ENCODE results near the gene NDUFA13. TPM values are rescaled to one million over a fixed set of nuclear protein-coding genes. Genes with fewer than 3 reads are reported as not detected.

The NDUFA13 gene
- total and polyA plus RNA-seq, 11 donors: 101 to 1,476 (median 960) TPM

GRCh38 chr19:19538061-19538784 is 22.2 kb downstream of the NDUFA13 start, which contains the start of gene CILP2:
Gene CILP2, plus strand, starts transcription at chr19:19538265. Its CDS starts 85 bp downstream, at chr19:19538350.
- ATAC-seq: peak in 2 of 4 donors; percentile 18 to 21
- peaks cover 19 to 56% (median 28%) of the 10 kb centered on the region in 9 donors for H3K27me3 ChIP-seq

GRCh38 chr19:19538785-19539166 is 22.8 kb downstream of the NDUFA13 start:
- Histone ChIP-seq H3K27me3 (peaks cover 23 to 61% (median 32%) of the 10 kb centered on the region in 9 donors), H3K27ac (no peak overlapping the region), H3K9me3 (no peaks in the 10 kb centered on the region), H3K36me3 (peaks cover 0 to 5% (median 0%) of the 10 kb centered on the region in 9 donors), H3K4me3 (peak overlapping the region in 4 of 12 donors; percentile 41 to 52 (median 44)), H3K4me1 (peaks cover 4 to 31% (median 14%) of the 10 kb centered on the region in 12 donors)
- ATAC-seq (no peak), DNase-seq (no peak)
- intact Hi-C loops (cut with DNase I): loop anchor here in 5 of 10 donors (10.0 kb wide), 3 partner anchors 396 to 736 kb away; no protein-coding TSS in a partner anchor
- WGBS, 4 donors: 27 to 36% (median 33%) methylated on average over 7 of the region's 7 CpGs
- TF ChIP-seq POLR2A (IDR thresholded peaks at IDR 0.05) (no peak), CTCF (IDR thresholded peaks at IDR 0.05) (no peak)

More at GRCh38 chr19:19538061-19538784, 22.2 kb downstream of the NDUFA13 start, which contains the start of gene CILP2:
- peak in 1 of 5 donors; percentile 24 for DNase-seq
- peak within 1 kb of the TSS in 11 of 12 donors; percentile 1 to 52 (median 37) for H3K4me3 ChIP-seq
- 3 to 11% (median 4%) methylated on average over 23 to 56 of the region's 56 CpGs for WGBS, 4 donors
- H3K4me1 ChIP-seq: peaks cover 4 to 31% (median 14%) of the 10 kb centered on the region in 12 donors
- H3K36me3 ChIP-seq: peaks cover 0 to 5% (median 0%) of the 10 kb centered on the region in 9 donors
- intact Hi-C loops (cut with DNase I): loop anchor here in 5 of 10 donors (10.0 kb wide), 3 partner anchors 397 to 737 kb away; no protein-coding TSS in a partner anchor
- no peak within 1 kb of the TSS for H3K27ac ChIP-seq
- H3K9me3 ChIP-seq: no peaks in the 10 kb centered on the region
- TF ChIP-seq POLR2A (IDR thresholded peaks at IDR 0.05) (no peak), CTCF (IDR thresholded peaks at IDR 0.05) (no peak)

DNA sequence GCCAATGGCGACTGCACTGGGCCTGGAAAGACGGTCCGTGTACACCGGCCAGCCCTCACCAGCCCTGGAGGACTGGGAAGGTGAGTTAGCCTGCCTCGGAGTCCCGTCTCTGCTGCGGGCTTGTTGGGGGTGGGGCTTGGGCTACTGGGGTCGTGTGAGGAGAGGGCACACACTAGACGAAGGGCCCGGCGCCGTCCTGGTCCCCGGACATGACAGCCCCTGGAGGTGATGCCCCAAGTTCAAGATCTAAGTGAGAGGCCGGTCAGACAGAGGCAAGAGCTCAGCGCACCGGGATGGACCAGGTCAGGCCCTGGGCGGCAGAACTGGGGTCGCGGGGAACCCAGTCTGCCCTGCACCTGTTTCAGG is 23.7 kb downstream of the NDUFA13 start:
- H3K27me3 ChIP-seq: peaks cover 23 to 70% (median 33%) of the 10 kb centered on the region in 9 donors
- 38 to 63% (median 50%) methylated on average over 10 to 19 of the region's 19 CpGs for WGBS, 4 donors
- no peak overlapping the region for H3K4me3 ChIP-seq
- TF ChIP-seq POLR2A (IDR thresholded peaks at IDR 0.05): no peak
- no peak for TF ChIP-seq CTCF (IDR thresholded peaks at IDR 0.05)
- DNase-seq (no peak), ATAC-seq (no peak)
- H3K27ac ChIP-seq: no peak overlapping the region
- H3K36me3 ChIP-seq: peaks cover 0 to 5% (median 0%) of the 10 kb centered on the region in 9 donors
- no peaks in the 10 kb centered on the region for H3K9me3 ChIP-seq
- intact Hi-C loops (cut with DNase I): loop anchor here in 5 of 10 donors (10.0 kb wide), 3 partner anchors 395 to 735 kb away; no protein-coding TSS in a partner anchor
- H3K4me1 ChIP-seq: peaks cover 4 to 31% (median 14%) of the 10 kb centered on the region in 12 donors

All from heart left ventricle (tissue), 16 donors.